DND-41 (cell line): ENCODE data around the gene C22orf15.

Experiments used
- ATAC-seq: fragments of 200-7000 bp; cut with Tn5 transposase; 3 replicates; pipeline ENCODE4 v1.9.1; 2021; ENCODE audit warnings: low read depth; ENCODE audit not compliant: insufficient read depth
- DNase-seq: peaks from one replicate; pipeline ENCODE4 v3.0.0-alpha.2; 2020
- H2AFZ ChIP-seq: 2 replicates; pipeline ENCODE4 v1.6.0; 2012; ENCODE audit warnings: low read depth, low read length
- H3K27ac ChIP-seq: 2 replicates; pipeline ENCODE4 v1.5.1; 2012; ENCODE audit warnings: low read length, inconsistent platforms
- H3K27me3 ChIP-seq: fragments of 200-600 bp; sonication (generic); 2 replicates; pipeline ENCODE4 v1.6.0; 2012; ENCODE audit warnings: low read length, mild to moderate bottlenecking, inconsistent platforms; ENCODE audit not compliant: insufficient read depth, poor library complexity
- H3K36me3 ChIP-seq: 2 replicates; pipeline ENCODE4 v1.5.1; 2012; ENCODE audit warnings: low read length, inconsistent platforms; ENCODE audit not compliant: insufficient read depth
- H3K4me1 ChIP-seq: 2 replicates; pipeline ENCODE4 v1.5.1; 2012; ENCODE audit warnings: mild to moderate bottlenecking, low read length; ENCODE audit not compliant: insufficient read depth
- H3K4me2 ChIP-seq: 2 replicates; pipeline ENCODE4 v1.6.0; 2012; ENCODE audit warnings: mild to moderate bottlenecking, moderate library complexity, low read length, inconsistent platforms; ENCODE audit not compliant: insufficient read depth
- H3K4me3 ChIP-seq, 2 experiments: fragments of 200-600 bp in 1 of 2; shearing (Covaris generic) in 1 of 2; 2 replicates each; pipeline ENCODE4 v1.5.1; 2012 to 2016; ENCODE audit warnings: inconsistent platforms in 2 of 2, low read length in 2 of 2, mild to moderate bottlenecking in 2 of 2, low read depth in 1 of 2, moderate library complexity in 1 of 2
- H3K79me2 ChIP-seq: 2 replicates; pipeline ENCODE4 v1.6.0; 2012; ENCODE audit warnings: low read length, inconsistent platforms; ENCODE audit not compliant: insufficient read depth
- H3K9ac ChIP-seq: 2 replicates; pipeline ENCODE4 v1.6.0; 2012; ENCODE audit warnings: low read depth, mild to moderate bottlenecking, inconsistent platforms, low read length, moderate library complexity
- H3K9me3 ChIP-seq: 2 replicates; pipeline ENCODE4 v1.5.1; 2012; ENCODE audit warnings: low read length, moderate library complexity, mild to moderate bottlenecking, inconsistent platforms; ENCODE audit not compliant: insufficient read depth, severe bottlenecking
- H4K20me1 ChIP-seq: 2 replicates; pipeline ENCODE4 v1.6.0; 2012; ENCODE audit warnings: low read length; ENCODE audit not compliant: insufficient read depth
- EZH2 ChIP-seq: IDR thresholded peaks from 3 replicates; pipeline ENCODE4 v1.6.1; 2012; ENCODE audit warnings: borderline replicate concordance, low read depth, mild to moderate bottlenecking, moderate library complexity, low read length, inconsistent platforms; ENCODE audit not compliant: severe bottlenecking
- TF ChIP-seq, protein P1 (sequence below): IDR thresholded peaks from 2 replicates; pipeline ENCODE4 v1.5.1; 2012; ENCODE audit warnings: borderline replicate concordance, low read length, moderate library complexity, mild to moderate bottlenecking; ENCODE audit not compliant: poor library complexity, severe bottlenecking; ENCODE audit errors: extremely low read depth

C22orf15 gene

DNA sequence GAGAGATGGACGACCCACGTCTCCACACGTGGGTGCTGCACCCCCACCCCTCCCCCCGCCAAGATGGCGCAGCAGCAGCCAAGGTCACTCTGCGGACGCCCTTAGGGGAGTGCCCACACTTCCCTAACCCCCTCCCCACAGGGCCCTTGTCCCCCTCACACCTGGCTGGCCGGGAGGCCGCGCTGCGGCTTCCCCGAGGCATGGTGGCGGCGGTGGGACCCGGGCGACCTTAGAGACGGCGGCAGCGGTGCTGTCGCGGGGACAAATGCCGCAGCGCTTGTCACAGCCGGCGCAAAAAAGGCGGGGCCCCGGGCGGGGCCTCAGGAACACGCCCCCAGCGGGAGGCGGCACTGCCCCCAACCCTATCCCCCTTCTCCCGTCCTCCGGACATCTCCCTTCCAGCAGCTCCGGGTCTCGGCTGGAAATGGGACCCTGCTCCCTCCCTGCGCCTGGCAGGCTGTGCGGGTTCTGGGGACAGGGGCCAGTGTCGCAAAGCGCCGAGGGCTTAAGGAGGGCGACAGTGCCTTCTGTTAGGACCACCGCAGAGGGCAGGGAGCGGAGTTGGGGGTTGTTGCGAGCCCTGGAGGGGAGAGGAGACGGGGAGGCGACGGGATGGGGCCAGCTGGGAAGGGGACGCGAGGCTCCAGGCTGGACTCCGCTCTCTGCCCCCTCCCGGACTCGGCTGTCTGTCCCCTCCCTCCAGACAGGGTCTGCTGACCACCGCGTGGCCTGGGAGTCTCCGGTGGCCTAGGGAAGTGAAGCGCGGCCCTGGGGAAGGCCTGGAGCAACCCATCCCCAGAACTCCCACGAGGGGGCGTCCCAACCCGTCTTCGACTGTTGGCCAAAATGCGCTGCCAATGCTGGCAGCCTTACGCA lies 5.1 kb downstream of the C22orf15 start, which contains the start of gene CHCHD10:
Gene CHCHD10, minus strand, starts transcription at position 300 of the 876 bp plus-strand sequence. Its CDS starts 98 bp downstream, at position 202.
- DNase-seq (peak; percentile 83), ATAC-seq (peak; percentile 77)
- H3K9ac ChIP-seq = peak within 1 kb of the TSS; percentile 64
- no peaks in the 10 kb centered on the region for H3K79me2 ChIP-seq
- peak within 1 kb of the TSS; percentile 27 to 89; a peak in 3 of 4 replicates for H3K4me3 ChIP-seq
- H3K36me3 ChIP-seq = no peaks in the 10 kb centered on the region; the same call in 1 of the 2 replicates
- peak within 1 kb of the TSS; percentile 50 for H3K27ac ChIP-seq
- H2AFZ ChIP-seq = peak within 1 kb of the TSS; percentile 87
- peak within 1 kb of the TSS; percentile 91 for H3K4me2 ChIP-seq
- H3K9me3 ChIP-seq = no peaks in the 10 kb centered on the region
- no peaks in the 10 kb centered on the region for H4K20me1 ChIP-seq
- no peaks in the 10 kb centered on the region for H3K27me3 ChIP-seq
- no peak for TF ChIP-seq EZH2
- TF ChIP-seq, protein P1, sequence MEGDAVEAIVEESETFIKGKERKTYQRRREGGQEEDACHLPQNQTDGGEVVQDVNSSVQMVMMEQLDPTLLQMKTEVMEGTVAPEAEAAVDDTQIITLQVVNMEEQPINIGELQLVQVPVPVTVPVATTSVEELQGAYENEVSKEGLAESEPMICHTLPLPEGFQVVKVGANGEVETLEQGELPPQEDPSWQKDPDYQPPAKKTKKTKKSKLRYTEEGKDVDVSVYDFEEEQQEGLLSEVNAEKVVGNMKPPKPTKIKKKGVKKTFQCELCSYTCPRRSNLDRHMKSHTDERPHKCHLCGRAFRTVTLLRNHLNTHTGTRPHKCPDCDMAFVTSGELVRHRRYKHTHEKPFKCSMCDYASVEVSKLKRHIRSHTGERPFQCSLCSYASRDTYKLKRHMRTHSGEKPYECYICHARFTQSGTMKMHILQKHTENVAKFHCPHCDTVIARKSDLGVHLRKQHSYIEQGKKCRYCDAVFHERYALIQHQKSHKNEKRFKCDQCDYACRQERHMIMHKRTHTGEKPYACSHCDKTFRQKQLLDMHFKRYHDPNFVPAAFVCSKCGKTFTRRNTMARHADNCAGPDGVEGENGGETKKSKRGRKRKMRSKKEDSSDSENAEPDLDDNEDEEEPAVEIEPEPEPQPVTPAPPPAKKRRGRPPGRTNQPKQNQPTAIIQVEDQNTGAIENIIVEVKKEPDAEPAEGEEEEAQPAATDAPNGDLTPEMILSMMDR = peak; percentile 56
- peaks cover 34% of the 10 kb centered on the region for H3K4me1 ChIP-seq

DNA sequence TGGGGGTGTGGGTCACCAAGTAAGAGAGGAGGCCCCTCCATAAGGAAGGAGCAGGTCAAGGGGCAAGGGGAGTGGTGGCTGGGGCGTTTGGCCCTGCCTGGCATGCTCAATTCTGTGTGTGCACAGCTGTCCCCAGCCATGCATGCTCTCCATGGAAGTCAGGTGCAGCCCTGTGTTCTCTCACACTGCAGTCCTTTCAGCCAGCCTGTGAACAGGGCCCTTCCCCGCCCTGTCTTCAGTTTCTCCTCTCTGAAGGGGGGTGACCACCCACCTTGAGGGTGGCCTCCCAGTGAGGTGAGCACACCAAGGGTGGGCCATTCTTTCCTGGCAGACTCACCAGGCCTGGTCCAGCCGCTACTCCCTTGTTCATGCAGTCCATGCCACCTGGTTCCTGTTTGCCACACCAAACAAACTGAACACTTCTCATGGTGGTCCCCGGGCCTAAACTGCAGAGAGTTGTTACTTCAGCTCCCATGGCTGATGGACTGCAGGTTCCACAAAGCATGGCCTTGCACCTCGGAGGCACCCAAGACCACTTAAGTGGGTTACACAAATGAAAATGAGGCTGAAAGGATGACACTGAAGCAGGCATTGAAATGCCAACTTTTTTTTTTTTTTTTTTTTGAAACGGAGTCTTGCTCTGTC lies 6.7 kb downstream of the C22orf15 start:
- no peak overlapping the region for H3K4me3 ChIP-seq
- no peaks in the 10 kb centered on the region for H3K27me3 ChIP-seq
- no peaks in the 10 kb centered on the region for H3K9me3 ChIP-seq
- H3K4me2 ChIP-seq = no peak overlapping the region
- H3K36me3 ChIP-seq = no peaks in the 10 kb centered on the region; the same call in 1 of the 2 replicates
- H3K27ac ChIP-seq = no peak overlapping the region
- H3K9ac ChIP-seq = no peak overlapping the region
- no peak for DNase-seq
- H3K4me1 ChIP-seq = peaks cover 28% of the 10 kb centered on the region
- H4K20me1 ChIP-seq = no peaks in the 10 kb centered on the region
- H3K79me2 ChIP-seq = no peaks in the 10 kb centered on the region
- no peak for ATAC-seq
- TF ChIP-seq, protein P1 = no peak
- no peak for TF ChIP-seq EZH2
- H2AFZ ChIP-seq = no peak overlapping the region

DNA sequence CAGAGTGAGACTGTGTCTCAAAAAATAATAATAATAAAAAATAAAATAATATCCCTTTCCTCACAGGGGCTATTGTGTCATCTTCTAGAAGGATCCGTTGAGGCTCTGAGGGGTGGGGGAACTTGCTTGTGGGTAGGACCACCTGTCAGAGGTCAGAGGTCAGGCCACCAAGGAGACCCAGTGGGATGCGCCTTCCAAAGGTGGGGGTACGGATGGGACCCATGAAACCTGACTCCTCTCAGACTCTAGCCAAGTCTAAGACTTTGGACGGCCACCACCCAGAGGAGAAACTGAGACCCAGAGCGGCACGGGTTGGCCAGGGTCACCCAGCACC lies 9.5 kb downstream of the C22orf15 start:
- Histone ChIP-seq H4K20me1 (no peaks in the 10 kb centered on the region), H3K27ac (no peak overlapping the region), H3K79me2 (no peaks in the 10 kb centered on the region), H3K9ac (no peak overlapping the region), H3K4me1 (peaks cover 19% of the 10 kb centered on the region), H2AFZ (peak overlapping the region; percentile 62), H3K4me2 (peak overlapping the region; percentile 63), H3K4me3 (peak overlapping the region in 1 of 2 experiments; percentile 37; a peak in 1 of 4 replicates), H3K9me3 (no peaks in the 10 kb centered on the region), H3K27me3 (no peaks in the 10 kb centered on the region), H3K36me3 (no peaks in the 10 kb centered on the region)
- TF ChIP-seq EZH2 = no peak
- DNase-seq (no peak), ATAC-seq (no peak)
